HG02759 (cell line): ENCODE measurements around the gene VOPP1.
"Not testable (repeated sequence)": the region's sequence is repeated elsewhere in the genome, so short reads cannot be mapped to it uniquely, and the experiment has no call there.

Experiments used
- ATAC-seq: cut with Tn5 transposase; IDR thresholded peaks from one replicate; pipeline ENCODE4 v1.9.1; 2021; ENCODE audit warnings: mild to moderate bottlenecking, moderate library complexity; ENCODE audit not compliant: unreplicated experiment

Gene VOPP1

GRCh38 chr7:55587687-55588378, 15.5 kb upstream of the VOPP1 start:
- ATAC-seq = no peak

- not testable (repeated sequence) for ATAC-seq
Observed at GRCh38 chr7:55582656-55583055, 10.4 kb upstream of the VOPP1 start.

- ATAC-seq = no peak
Observed at GRCh38 chr7:55576753-55577152, 4.5 kb upstream of the VOPP1 start.

DNA sequence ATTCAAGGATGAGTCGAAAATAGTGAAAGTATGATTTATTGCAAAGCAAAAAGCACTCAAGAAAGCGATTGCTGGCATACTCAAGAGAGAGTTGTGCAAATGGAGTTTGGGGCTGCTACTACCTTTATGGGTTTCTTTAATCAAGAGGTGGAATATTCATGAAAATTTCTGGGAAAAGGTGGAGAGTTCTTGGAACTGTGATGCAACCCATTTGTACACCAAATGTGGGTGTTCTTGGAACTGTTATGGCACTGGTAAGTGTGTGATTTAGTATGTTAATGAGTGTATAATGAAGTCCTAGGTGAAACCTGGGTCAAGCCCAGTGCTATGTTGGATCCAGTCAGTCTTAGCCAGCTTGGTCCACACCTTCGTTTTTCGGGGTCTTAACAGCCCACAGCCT, 3.4 kb upstream of the VOPP1 start:
- no peak for ATAC-seq

- ATAC-seq = no peak
Observed at GRCh38 chr7:55575098-55575497, 2.8 kb upstream of the VOPP1 start.

GRCh38 chr7:55574051-55574717, 1.9 kb upstream of the VOPP1 start:
- ATAC-seq = no peak

DNA sequence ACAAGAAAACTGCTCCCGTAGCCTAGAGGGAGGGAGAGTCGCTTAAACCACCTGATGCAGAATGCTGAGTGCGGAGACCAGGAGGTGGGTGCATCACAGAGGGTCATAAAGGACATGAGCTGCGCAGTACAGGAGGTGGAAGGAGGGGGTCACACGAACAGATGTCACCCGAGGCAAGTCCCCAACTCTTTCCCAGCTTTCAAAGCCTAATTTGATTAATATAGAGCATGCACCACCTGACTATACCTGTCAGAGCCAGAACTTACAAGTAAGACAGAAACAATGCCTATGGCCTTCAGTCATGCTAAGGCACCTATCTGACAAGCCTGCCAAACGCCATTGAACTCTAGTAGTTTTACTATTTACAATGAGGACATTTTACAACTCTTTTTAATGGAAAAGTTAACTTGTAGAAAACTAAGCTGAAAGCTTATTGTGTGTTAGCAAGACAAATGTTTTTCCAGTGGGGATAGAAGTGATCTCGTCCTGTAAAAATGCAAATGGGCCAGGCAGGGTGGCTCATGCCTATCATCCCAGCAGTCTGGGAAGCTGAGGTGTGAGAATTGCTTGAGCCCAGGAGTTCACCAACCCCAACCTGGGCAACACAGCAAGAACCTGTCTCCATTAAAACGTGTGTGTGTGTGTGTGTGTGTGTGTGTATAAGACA, 1.1 kb upstream of the VOPP1 start:
- no peak for ATAC-seq

GRCh38 chr7:55571511-55572377, 558 bp downstream of the VOPP1 start:
- ATAC-seq = peak; percentile 27

- ATAC-seq = no peak
Observed at GRCh38 chr7:55570939-55571338, 1.4 kb downstream of the VOPP1 start.

DNA sequence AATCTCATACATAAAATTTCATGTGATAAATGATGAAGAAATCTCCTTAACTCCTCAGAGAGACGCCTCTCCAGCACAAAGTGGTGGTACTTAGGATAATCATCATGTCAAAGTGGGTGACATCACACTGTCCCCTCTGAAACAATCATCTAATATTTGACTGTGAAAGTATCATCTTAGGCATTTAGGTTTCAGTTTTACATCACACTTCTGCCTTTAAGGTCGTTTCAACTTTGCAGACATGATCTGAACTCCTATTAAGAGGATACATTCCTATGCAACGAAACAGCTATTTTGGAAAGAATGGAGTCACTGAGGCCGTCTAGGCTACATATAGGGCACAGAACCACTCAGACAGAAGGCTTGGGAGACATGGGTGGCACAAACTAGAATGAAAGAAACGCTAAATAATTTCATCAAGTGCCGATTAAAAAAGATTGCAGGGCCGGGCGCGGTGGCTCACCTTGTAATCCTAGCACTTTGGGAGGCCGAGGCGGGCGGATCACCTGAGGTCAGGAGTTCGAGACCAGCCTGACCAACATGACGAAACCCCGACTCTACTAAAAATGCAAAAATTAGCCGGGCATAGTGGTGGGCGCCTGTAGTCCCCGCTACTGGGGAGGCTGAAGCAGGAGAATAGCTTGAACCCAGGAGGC, 2.0 kb downstream of the VOPP1 start:
- ATAC-seq = peak; percentile 23

GRCh38 chr7:55569797-55570196, 2.5 kb downstream of the VOPP1 start:
- ATAC-seq = peak; percentile 25

DNA sequence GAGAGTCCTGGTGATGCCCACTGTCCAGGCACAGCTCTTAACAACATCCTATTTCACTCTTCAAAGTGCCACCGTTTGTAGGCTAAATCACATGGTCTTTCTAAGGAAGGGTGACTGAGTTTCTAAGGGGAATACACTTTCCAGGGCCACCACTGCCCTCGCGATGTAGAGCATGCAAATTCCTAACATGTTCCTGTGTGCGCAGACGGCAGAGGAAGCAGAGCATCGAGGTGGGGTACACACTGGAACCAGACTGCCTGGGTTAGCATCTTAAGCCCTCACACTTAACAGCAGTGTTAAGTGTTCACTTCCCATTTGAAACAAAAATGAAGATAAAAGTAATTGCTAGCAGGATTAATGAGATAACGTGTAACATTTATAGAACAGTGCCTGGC, 3.0 kb downstream of the VOPP1 start:
- no peak for ATAC-seq

- ATAC-seq = no peak
Observed at GRCh38 chr7:55568613-55569268, 3.6 kb downstream of the VOPP1 start.

DNA sequence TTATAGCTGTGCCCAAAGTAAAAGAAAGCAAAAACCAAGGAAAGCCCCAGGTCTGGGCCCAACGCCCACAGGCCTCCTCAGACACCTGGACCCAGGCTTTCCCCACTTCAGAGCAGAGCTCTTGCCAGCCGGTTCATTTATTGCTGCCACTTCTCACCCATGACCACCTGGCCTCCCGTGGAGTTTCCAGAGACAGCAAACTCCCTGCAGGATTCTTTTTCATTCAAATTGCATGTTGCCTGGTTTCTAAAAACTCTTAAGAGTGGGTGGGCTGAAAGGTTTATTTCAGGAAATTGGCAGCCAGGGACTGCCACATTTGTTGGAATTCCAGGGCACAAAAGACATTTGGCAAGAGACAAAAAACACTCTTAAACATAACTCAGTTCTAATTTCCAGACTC, 4.7 kb downstream of the VOPP1 start:
- ATAC-seq = peak; percentile 9

DNA sequence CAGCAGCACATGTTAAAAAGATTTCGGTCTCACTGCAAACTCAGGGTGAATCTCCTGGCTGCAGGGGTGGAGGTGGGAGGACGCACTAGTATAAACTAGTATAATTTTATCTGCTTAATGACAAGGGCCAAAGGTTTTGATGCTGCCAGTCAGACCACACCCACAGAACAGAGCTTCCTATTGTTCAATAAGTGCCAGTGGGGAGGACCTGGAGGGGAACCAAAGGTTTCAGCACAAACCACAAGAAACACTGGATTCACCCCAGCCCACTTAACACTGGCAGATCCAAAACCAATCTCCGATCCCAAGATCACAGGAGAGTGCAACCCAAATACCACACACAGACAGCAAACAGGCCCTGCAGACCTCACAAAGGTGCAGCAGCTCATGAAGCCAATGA, 6.6 kb downstream of the VOPP1 start:
- ATAC-seq = no peak

DNA sequence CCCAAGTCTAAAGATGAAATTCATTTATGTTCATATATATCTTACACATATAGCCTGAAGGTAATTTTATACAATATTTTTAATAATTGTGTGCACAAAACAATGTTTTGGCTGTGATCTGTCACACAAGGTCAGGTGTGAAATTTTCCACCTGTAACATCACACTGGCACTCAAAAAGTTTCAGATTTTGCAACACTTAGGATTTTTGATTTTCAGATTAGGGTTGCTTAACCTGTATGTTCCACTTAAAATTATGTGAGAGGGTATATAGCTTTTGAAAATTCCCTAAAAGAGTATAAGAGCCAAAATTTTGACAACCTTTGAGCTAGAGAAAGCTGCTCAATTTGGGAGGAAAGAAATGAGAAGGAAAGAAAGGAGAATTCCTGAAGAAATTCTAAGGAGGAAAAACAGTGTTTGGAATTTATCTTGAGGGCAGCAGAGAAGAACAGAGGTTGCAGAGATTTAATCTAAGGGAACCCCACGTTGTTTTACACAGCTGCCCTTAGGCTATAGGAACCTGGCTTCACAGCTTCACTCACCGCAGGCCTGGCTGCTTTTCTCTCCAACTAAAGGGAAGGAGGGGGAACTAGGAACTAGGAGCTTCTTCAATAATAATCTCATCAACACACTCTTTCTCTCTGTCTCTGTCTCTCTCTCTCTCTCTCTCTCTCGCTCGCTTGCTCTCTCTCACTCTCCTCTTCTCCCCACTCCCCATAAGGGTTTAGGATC, 8.5 kb downstream of the VOPP1 start:
- ATAC-seq = no peak

- ATAC-seq = no peak
Observed at GRCh38 chr7:55561690-55562089, 10.6 kb downstream of the VOPP1 start.

GRCh38 chr7:55558962-55559920, 13.1 kb downstream of the VOPP1 start:
- no peak for ATAC-seq
